Parathyroid adenoma (tissue), 2 donors: ENCODE measurements around the gene PLP1.
"Not testable (repeated sequence)": the region's sequence is repeated elsewhere in the genome, so short reads cannot be mapped to it uniquely, and the experiment has no call there.

Source experiments
- H2AFZ ChIP-seq: fragments of 300-600 bp; sonication (generic); one replicate; pipeline ENCODE4 v1.7.0; 2017; ENCODE audit warnings: antibody characterized with exemption, mild to moderate bottlenecking
- H3K27ac ChIP-seq: fragments of 300-600 bp; sonication (generic); one replicate; pipeline ENCODE4 v1.7.0; 2017
- H3K27me3 ChIP-seq: fragments of 300-600 bp; sonication (generic); one replicate; pipeline ENCODE4 v1.7.0; 2017; ENCODE audit warnings: low read length; ENCODE audit not compliant: control insufficient read depth, insufficient read depth
- H3K36me3 ChIP-seq: fragments of 300-600 bp; sonication (generic); one replicate; pipeline ENCODE4 v1.7.0; 2017; ENCODE audit warnings: low read length; ENCODE audit not compliant: control insufficient read depth, insufficient read depth
- H3K4me1 ChIP-seq: fragments of 300-600 bp; sonication (generic); one replicate; pipeline ENCODE4 v1.7.0; 2017; ENCODE audit warnings: control low read depth
- H3K4me2 ChIP-seq: fragments of 300-600 bp; sonication (generic); one replicate; pipeline ENCODE4 v1.7.0; 2017; ENCODE audit warnings: low read length
- H3K4me3 ChIP-seq: fragments of 300-600 bp; sonication (generic); one replicate; pipeline ENCODE4 v1.7.0; 2017; ENCODE audit warnings: low read depth, low read length
- H3K79me2 ChIP-seq: fragments of 300-600 bp; sonication (generic); one replicate; pipeline ENCODE4 v1.7.0; 2017; ENCODE audit warnings: control low read depth
- H3K9ac ChIP-seq: fragments of 300-600 bp; sonication (generic); one replicate; pipeline ENCODE4 v1.7.0; 2017; ENCODE audit warnings: mild to moderate bottlenecking
- H3K9me3 ChIP-seq: fragments of 300-600 bp; sonication (generic); one replicate; pipeline ENCODE4 v1.7.0; 2017; ENCODE audit warnings: low read length; ENCODE audit not compliant: control insufficient read depth
- CTCF ChIP-seq: fragments of 300-600 bp; sonication (generic); IDR thresholded peaks from one replicate; pipeline ENCODE4 v1.7.0; 2017; ENCODE audit warnings: antibody characterized with exemption, mild to moderate bottlenecking
- donor health status: primary hyperparathyroidism.

The PLP1 gene

GRCh38 chrX:103811858-103812257, 35.2 kb downstream of the PLP1 start:
- Histone ChIP-seq H3K79me2 (no peaks in the 10 kb centered on the region), H3K9me3 (no peaks in the 10 kb centered on the region), H3K27ac (no peak overlapping the region), H3K4me2 (no peak overlapping the region), H3K9ac (no peak overlapping the region), H3K4me3 (no peak overlapping the region), H3K27me3 (no peaks in the 10 kb centered on the region), H3K4me1 (no peaks in the 10 kb centered on the region), H3K36me3 (no peaks in the 10 kb centered on the region), H2AFZ (no peak overlapping the region)
- TF ChIP-seq CTCF: no peak

GRCh38 chrX:103817101-103817500, 40.5 kb downstream of the PLP1 start:
- not testable (repeated sequence) for H3K4me3 ChIP-seq, H3K36me3 ChIP-seq, H3K4me1 ChIP-seq, H3K27me3 ChIP-seq, H3K9ac ChIP-seq, H3K79me2 ChIP-seq, H2AFZ ChIP-seq, H3K27ac ChIP-seq, H3K9me3 ChIP-seq, H3K4me2 ChIP-seq

- no peaks in the 10 kb centered on the region for H3K36me3 ChIP-seq
- H3K4me3 ChIP-seq: no peak overlapping the region
- no peaks in the 10 kb centered on the region for H3K79me2 ChIP-seq
- H3K4me1 ChIP-seq: no peaks in the 10 kb centered on the region
- no peak overlapping the region for H3K27ac ChIP-seq
- no peak overlapping the region for H3K4me2 ChIP-seq
- H2AFZ ChIP-seq: no peak overlapping the region
- no peaks in the 10 kb centered on the region for H3K27me3 ChIP-seq
- H3K9ac ChIP-seq: no peak overlapping the region
- H3K9me3 ChIP-seq: no peaks in the 10 kb centered on the region
- peak; percentile 72 for TF ChIP-seq CTCF
These were observed 40.9 kb downstream of the PLP1 start for GRCh38 chrX:103817502-103817901.

GRCh38 chrX:103818842-103819619, 42.4 kb downstream of the PLP1 start:
- H3K4me3 ChIP-seq: no peak overlapping the region
- H3K9me3 ChIP-seq: no peaks in the 10 kb centered on the region
- H3K4me1 ChIP-seq: no peaks in the 10 kb centered on the region
- H3K27ac ChIP-seq: no peak overlapping the region
- no peak overlapping the region for H3K4me2 ChIP-seq
- H3K79me2 ChIP-seq: no peaks in the 10 kb centered on the region
- TF ChIP-seq CTCF: no peak
- H2AFZ ChIP-seq: no peak overlapping the region
- no peak overlapping the region for H3K9ac ChIP-seq
- no peaks in the 10 kb centered on the region for H3K27me3 ChIP-seq
- H3K36me3 ChIP-seq: no peaks in the 10 kb centered on the region

GRCh38 chrX:103820802-103821201, 44.2 kb downstream of the PLP1 start:
- H3K27me3 ChIP-seq, H3K9me3 ChIP-seq, H3K36me3 ChIP-seq, H3K4me1 ChIP-seq, H3K79me2 ChIP-seq, H2AFZ ChIP-seq, H3K4me2 ChIP-seq, H3K27ac ChIP-seq, H3K9ac ChIP-seq, H3K4me3 ChIP-seq: not testable (repeated sequence)

GRCh38 chrX:103823591-103823990, 47.0 kb downstream of the PLP1 start:
- Histone ChIP-seq H3K36me3 (no peaks in the 10 kb centered on the region), H3K9me3 (no peaks in the 10 kb centered on the region), H2AFZ (no peak overlapping the region), H3K4me1 (no peaks in the 10 kb centered on the region), H3K4me2 (no peak overlapping the region), H3K27ac (no peak overlapping the region), H3K27me3 (no peaks in the 10 kb centered on the region), H3K4me3 (no peak overlapping the region), H3K79me2 (no peaks in the 10 kb centered on the region), H3K9ac (no peak overlapping the region)
- TF ChIP-seq CTCF: no peak
